GM12873 (cell line): Measurements from ENCODE around the gene PANX2.
A peak's percentile ranks its signal among the peaks of the same experiment; 100 is the strongest.

Source experiments
- TF ChIP-seq, protein P1 (sequence below): IDR thresholded peaks from 2 replicates; pipeline ENCODE4 v1.5.1; 2012; ENCODE audit warnings: low read depth, mild to moderate bottlenecking, moderate library complexity, low read length, control low read depth; ENCODE audit not compliant: insufficient read depth; ENCODE audit errors: missing control alignments

PANX2 gene

DNA sequence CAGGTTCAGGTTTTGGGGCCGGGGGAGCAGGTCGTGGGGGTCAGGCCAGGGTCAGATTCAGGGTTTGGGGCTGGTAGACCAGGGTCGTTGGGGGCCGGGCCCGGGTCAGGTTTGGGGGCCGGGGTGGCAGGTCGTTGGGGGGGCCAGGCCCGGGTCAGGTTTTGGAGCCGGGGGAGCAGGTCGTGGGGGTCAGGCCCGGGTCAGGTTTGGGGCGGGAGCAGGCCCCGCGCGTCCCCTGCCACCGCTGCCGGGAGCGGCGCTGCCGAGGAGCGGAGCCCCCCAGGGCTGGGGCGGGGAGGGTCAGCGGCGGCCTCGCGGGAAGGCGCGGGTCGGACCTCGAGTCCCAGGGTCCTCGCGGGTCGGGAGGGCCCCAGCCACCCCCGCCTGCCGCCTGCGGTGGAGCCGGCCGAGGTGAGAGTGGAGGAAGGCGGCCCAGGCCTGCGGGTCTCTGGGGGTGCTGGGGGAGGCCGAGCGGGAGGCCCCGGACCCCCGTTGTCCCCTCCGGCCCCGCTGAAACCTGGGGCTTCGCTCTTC, 15.7 kb downstream of the PANX2 start:
- TF ChIP-seq, protein P1, sequence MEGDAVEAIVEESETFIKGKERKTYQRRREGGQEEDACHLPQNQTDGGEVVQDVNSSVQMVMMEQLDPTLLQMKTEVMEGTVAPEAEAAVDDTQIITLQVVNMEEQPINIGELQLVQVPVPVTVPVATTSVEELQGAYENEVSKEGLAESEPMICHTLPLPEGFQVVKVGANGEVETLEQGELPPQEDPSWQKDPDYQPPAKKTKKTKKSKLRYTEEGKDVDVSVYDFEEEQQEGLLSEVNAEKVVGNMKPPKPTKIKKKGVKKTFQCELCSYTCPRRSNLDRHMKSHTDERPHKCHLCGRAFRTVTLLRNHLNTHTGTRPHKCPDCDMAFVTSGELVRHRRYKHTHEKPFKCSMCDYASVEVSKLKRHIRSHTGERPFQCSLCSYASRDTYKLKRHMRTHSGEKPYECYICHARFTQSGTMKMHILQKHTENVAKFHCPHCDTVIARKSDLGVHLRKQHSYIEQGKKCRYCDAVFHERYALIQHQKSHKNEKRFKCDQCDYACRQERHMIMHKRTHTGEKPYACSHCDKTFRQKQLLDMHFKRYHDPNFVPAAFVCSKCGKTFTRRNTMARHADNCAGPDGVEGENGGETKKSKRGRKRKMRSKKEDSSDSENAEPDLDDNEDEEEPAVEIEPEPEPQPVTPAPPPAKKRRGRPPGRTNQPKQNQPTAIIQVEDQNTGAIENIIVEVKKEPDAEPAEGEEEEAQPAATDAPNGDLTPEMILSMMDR, result no peak

DNA sequence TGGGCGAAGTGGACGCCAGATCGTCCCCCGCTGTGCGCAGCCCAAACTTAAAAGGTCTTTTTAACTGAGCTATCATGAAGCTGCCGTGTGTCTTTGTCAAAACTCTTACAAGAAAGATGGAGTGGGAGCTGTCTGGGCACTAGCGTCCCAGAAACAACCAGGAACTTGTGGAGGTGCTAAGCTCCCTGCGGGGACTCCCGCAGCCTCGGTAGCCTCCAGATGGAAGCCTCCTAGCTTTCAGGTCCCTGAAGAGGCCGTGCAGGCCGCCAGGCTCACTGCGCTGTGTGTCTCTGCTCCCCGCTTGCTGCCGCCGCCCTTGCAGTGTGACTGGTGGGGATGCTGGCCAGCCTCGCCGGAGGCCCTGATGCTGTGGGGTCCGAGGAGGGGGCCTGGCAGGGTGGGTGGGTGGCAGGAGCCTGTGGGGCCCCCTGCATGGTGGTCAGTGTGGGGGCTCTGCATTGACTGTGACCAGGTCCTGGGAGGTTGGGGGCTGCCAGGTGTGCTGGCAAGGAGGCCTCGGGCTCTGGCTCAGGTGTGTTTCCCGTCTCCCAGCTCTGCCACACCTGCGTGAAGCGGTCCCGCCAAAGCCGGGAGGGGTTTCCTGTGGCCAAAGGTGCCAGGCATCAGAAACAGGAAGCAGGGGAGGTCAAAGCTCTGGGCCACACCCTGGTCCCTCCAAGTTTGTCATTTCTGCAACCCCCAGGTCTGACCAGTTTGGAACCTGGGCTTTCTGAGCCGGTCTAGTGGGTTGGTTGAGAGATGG, 16.4 kb downstream of the PANX2 start:
- TF ChIP-seq, protein P1, result no peak

DNA sequence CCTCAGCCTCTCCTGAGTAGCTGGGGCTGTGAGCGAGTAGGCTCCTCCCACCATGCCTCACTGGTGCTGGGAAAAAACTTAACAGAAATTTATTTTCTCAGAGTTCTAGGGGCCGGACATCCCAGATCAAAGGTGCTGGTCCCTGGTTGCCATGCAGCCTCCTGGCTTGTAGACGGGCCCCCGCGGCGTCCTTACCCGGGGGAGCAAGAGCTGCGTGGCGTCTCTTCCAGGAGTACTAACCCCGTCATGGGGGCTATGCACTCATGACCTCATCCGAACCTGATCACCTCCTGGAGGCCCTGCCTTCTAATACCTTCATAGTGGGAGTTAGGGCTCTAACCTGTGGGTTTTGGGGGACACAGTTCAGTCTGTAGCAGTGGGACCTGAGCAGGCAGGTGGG, 17.8 kb downstream of the PANX2 start:
- TF ChIP-seq, protein P1, result no peak

DNA sequence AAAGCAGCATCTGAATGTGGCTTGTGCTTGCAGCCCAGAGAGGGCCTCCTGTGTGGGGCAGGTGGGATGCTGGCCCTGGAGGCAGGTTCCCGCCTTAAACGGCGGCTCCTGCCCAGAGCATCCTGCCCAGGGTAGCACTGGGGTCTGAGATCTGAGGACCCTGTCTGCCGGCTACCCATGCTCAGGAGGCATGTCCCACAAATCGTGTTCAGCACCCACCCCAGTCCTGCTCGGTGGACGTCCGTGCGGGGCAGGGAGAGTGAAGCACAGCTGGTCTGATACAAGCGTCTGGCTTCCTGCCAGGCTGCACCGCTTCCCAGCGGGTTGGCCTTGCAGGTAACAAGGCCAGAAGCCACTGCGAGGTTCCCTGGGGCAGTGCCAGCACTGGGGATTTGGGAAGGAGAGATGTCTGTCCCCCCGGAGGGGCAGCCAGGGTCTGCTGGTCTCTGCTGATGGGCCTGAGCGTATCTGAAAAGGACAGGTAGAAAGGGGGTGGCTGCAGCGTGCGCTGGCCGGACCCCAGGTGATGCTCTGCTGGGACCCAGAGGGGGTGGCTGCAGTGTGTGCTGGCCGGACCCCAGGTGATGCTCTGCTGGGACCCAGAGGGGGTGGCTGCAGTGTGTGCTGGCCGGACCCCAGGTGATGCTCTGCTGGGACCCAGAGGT, 18.8 kb downstream of the PANX2 start:
- TF ChIP-seq, protein P1, result no peak

DNA sequence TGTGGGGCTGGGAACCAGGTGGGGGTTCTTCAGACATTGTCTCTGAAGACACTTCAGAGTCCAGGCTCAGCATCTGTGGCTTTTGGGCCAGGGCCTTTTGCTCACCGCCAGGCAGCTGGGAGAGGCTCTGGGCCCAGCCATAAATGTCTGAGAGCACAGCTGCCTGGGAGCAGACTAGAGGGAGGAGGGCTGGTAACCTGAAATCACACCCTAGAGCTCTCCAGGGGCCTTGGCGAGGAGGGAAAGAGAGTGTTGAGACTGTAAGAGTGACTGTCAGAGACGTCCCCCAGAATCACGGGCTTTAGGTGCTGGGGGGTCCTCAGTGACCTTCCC, 19.3 kb downstream of the PANX2 start:
- TF ChIP-seq, protein P1, result no peak

DNA sequence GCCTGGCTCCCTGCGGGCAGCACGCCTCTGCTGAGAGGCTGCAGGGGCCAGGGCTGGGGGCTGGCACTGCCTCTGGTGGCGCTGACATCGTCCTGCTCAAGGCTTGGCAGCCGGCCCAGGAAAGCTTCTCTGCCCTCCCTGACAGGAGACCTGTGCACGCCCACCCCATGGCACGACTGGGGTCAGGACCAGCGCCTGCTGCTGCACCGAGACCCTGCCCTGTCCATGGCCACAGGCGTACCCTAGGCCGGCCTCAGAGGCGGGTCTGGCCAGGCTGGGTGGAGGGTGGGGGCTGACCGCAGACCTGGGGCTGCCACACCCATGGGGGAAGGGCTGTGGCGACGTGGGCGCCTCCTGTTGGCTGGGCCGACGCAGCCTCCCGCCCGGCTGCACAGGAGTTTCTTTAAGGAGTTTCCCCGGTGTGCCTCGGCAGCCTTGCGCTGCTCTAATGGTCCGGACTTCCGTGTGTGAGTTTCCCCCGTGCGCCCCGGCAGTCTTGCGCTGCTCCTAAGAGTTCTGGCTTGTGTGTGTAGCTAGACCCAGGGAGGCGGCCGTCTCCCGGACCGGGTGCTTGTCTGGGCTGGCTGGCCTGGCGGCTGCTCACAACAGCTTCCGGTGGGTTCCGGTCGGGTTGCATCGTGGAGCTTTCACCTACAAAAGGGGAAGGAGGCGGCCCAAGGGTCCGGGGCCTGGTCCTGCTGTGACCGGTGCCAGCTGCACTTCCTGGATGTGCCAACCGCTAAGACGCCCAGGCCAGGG, 19.8 kb downstream of the PANX2 start:
- TF ChIP-seq, protein P1, result peak; percentile 46

DNA sequence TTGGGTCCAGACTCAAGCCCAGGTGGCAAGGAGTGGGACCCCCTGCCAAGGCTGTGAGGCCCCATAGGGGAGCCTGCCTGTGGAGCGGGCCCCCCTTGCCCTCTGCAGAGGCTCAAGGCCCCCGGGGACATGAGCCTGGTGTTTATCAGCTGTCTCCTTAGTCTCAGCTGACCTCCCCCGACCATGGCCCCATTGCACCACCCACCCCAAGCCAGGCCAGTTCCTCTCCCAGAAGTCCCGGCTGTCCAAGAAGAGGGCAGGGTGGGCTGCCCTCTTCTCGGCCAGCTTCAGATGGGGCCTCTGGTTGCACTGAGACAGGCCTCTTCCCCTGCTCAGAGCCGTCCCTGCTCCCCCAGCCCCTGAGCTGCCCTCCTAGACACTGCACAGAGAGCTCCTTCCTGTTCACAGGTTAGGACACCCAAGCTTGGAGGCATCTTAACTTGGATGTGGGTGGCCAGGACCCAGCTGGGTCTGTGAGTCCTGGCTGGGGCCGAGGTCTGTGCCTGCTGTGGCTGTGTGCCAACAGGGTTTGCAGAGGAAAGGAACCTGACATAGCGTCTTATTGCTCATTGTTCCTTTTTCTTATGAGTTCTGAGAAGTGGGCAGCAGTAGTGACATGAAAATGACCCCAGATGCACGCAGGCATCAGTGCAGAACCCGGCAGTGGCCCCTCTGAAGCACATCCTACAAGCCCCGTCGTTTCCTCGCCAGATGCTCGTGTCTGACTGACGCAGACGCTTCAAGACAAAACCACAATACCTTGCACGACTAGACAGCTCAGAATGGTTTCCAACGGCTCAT, 20.6 kb downstream of the PANX2 start:
- TF ChIP-seq, protein P1, result no peak
